ENCODE results near the gene PLCH1. TPM values are rescaled to one million over a fixed set of nuclear protein-coding genes. Genes with fewer than 3 reads are reported as not detected.

Gene PLCH1
- total and polyA plus RNA-seq, 4 donors: 0.03 to 1.0 (median 0.22) TPM

- Histone ChIP-seq H3K9me3 (ENCODE audit: control insufficient read depth in 4 of 4, low read length in 3 of 4) (no peaks in the 10 kb centered on the region), H3K9ac (ENCODE audit: low read depth in 1 of 2, low read length in 2 of 2) (no peak overlapping the region), H3K36me3 (ENCODE audit: control insufficient read depth in 4 of 4, insufficient read depth in 3 of 4, low read depth in 1 of 4, low read length in 3 of 4) (no peaks in the 10 kb centered on the region), H3K4me3 (ENCODE audit: low read depth in 1 of 3, low read length in 3 of 3) (no peak overlapping the region), H3K27ac (ENCODE audit: low read depth in 1 of 2, low read length in 2 of 2) (no peak overlapping the region), H3K27me3 (ENCODE audit: control insufficient read depth in 4 of 4, insufficient read depth in 4 of 4, low read length in 3 of 4) (no peaks in the 10 kb centered on the region), H3K4me1 (ENCODE audit: control insufficient read depth in 4 of 4, insufficient read depth in 4 of 4, low read length in 3 of 4) (no peaks in the 10 kb centered on the region)
- no peak for DNase-seq (ENCODE audit: low spot score)
- no peak for TF ChIP-seq FOXA1 (IDR thresholded peaks at IDR 0.05)
- no peak for TF ChIP-seq RXRA (IDR thresholded peaks at IDR 0.05)
- no peak for TF ChIP-seq SP1 (IDR thresholded peaks at IDR 0.05)
- no peak for TF ChIP-seq MAX (IDR thresholded peaks at IDR 0.05)
- no peak for TF ChIP-seq JUND (IDR thresholded peaks at IDR 0.05)
- TF ChIP-seq, protein P1, sequence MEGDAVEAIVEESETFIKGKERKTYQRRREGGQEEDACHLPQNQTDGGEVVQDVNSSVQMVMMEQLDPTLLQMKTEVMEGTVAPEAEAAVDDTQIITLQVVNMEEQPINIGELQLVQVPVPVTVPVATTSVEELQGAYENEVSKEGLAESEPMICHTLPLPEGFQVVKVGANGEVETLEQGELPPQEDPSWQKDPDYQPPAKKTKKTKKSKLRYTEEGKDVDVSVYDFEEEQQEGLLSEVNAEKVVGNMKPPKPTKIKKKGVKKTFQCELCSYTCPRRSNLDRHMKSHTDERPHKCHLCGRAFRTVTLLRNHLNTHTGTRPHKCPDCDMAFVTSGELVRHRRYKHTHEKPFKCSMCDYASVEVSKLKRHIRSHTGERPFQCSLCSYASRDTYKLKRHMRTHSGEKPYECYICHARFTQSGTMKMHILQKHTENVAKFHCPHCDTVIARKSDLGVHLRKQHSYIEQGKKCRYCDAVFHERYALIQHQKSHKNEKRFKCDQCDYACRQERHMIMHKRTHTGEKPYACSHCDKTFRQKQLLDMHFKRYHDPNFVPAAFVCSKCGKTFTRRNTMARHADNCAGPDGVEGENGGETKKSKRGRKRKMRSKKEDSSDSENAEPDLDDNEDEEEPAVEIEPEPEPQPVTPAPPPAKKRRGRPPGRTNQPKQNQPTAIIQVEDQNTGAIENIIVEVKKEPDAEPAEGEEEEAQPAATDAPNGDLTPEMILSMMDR (IDR thresholded peaks at IDR 0.05; ENCODE audit: low read depth, low read length, missing input control): no peak
- no peak for TF ChIP-seq EGR1 (IDR thresholded peaks at IDR 0.05; ENCODE audit: low read depth in 2 of 2)
- TF ChIP-seq RAD21 (IDR thresholded peaks at IDR 0.05): no peak
- no peak for TF ChIP-seq HNF4G (IDR thresholded peaks at IDR 0.05)
- TF ChIP-seq, protein P2, sequence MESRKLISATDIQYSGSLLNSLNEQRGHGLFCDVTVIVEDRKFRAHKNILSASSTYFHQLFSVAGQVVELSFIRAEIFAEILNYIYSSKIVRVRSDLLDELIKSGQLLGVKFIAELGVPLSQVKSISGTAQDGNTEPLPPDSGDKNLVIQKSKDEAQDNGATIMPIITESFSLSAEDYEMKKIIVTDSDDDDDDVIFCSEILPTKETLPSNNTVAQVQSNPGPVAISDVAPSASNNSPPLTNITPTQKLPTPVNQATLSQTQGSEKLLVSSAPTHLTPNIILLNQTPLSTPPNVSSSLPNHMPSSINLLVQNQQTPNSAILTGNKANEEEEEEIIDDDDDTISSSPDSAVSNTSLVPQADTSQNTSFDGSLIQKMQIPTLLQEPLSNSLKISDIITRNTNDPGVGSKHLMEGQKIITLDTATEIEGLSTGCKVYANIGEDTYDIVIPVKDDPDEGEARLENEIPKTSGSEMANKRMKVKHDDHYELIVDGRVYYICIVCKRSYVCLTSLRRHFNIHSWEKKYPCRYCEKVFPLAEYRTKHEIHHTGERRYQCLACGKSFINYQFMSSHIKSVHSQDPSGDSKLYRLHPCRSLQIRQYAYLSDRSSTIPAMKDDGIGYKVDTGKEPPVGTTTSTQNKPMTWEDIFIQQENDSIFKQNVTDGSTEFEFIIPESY (IDR thresholded peaks at IDR 0.05): no peak
- TF ChIP-seq YY1 (IDR thresholded peaks at IDR 0.05): no peak
- TF ChIP-seq, protein P3, sequence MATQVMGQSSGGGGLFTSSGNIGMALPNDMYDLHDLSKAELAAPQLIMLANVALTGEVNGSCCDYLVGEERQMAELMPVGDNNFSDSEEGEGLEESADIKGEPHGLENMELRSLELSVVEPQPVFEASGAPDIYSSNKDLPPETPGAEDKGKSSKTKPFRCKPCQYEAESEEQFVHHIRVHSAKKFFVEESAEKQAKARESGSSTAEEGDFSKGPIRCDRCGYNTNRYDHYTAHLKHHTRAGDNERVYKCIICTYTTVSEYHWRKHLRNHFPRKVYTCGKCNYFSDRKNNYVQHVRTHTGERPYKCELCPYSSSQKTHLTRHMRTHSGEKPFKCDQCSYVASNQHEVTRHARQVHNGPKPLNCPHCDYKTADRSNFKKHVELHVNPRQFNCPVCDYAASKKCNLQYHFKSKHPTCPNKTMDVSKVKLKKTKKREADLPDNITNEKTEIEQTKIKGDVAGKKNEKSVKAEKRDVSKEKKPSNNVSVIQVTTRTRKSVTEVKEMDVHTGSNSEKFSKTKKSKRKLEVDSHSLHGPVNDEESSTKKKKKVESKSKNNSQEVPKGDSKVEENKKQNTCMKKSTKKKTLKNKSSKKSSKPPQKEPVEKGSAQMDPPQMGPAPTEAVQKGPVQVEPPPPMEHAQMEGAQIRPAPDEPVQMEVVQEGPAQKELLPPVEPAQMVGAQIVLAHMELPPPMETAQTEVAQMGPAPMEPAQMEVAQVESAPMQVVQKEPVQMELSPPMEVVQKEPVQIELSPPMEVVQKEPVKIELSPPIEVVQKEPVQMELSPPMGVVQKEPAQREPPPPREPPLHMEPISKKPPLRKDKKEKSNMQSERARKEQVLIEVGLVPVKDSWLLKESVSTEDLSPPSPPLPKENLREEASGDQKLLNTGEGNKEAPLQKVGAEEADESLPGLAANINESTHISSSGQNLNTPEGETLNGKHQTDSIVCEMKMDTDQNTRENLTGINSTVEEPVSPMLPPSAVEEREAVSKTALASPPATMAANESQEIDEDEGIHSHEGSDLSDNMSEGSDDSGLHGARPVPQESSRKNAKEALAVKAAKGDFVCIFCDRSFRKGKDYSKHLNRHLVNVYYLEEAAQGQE (IDR thresholded peaks at IDR 0.05): no peak
Observed at GRCh38 chr3:155339052-155339451, 405.8 kb downstream of the PLCH1 start.

- Histone ChIP-seq H3K4me3 (ENCODE audit: low read depth in 1 of 3, low read length in 3 of 3) (no peak overlapping the region), H3K27ac (ENCODE audit: low read depth in 1 of 2, low read length in 2 of 2) (no peak overlapping the region), H3K9me3 (ENCODE audit: control insufficient read depth in 4 of 4, low read length in 3 of 4) (no peaks in the 10 kb centered on the region), H3K36me3 (ENCODE audit: control insufficient read depth in 4 of 4, insufficient read depth in 3 of 4, low read depth in 1 of 4, low read length in 3 of 4) (no peaks in the 10 kb centered on the region), H3K27me3 (ENCODE audit: control insufficient read depth in 4 of 4, insufficient read depth in 4 of 4, low read length in 3 of 4) (no peaks in the 10 kb centered on the region), H3K4me1 (ENCODE audit: control insufficient read depth in 4 of 4, insufficient read depth in 4 of 4, low read length in 3 of 4) (no peaks in the 10 kb centered on the region), H3K9ac (ENCODE audit: low read depth in 1 of 2, low read length in 2 of 2) (no peak overlapping the region)
- WGBS: 78% methylated on average over 3 of the region's 3 CpGs
- no peak for DNase-seq (ENCODE audit: low spot score)
- TF ChIP-seq JUND (IDR thresholded peaks at IDR 0.05) (no peak), FOXA2 (IDR thresholded peaks at IDR 0.05) (no peak), NR2F2 (IDR thresholded peaks at IDR 0.05) (no peak), TAF1 (conservative IDR thresholded peaks at IDR 0.05) (no peak), HNF4A (conservative IDR thresholded peaks at IDR 0.05) (no peak), GABPA (IDR thresholded peaks at IDR 0.05 in 1 of 2, conservative IDR thresholded peaks at IDR 0.05 in 1 of 2) (no peak), EGR1 (IDR thresholded peaks at IDR 0.05; ENCODE audit: low read depth in 2 of 2) (no peak), HNF4G (IDR thresholded peaks at IDR 0.05) (no peak), MAX (IDR thresholded peaks at IDR 0.05) (no peak), SP1 (IDR thresholded peaks at IDR 0.05) (no peak), YY1 (IDR thresholded peaks at IDR 0.05) (no peak), FOXA1 (IDR thresholded peaks at IDR 0.05) (no peak)
- TF ChIP-seq, protein P4, sequence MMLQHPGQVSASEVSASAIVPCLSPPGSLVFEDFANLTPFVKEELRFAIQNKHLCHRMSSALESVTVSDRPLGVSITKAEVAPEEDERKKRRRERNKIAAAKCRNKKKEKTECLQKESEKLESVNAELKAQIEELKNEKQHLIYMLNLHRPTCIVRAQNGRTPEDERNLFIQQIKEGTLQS (IDR thresholded peaks at IDR 0.05): no peak
- TF ChIP-seq, protein P3 (IDR thresholded peaks at IDR 0.05): no peak
Observed at GRCh38 chr3:155335724-155336354, 409.0 kb downstream of the PLCH1 start.
